Hepatocyte (in vitro differentiated cells): Measurements from ENCODE around the gene C9. TPM values are rescaled to one million over a fixed set of nuclear protein-coding genes. Genes with fewer than 3 reads are reported as not detected.
"Not testable (repeated sequence)": the region's sequence is repeated elsewhere in the genome, so short reads cannot be mapped to it uniquely, and the experiment has no call there.

Source experiments
- DNase-seq: peaks from one replicate; pipeline ENCODE4 v3.0.0-alpha.2; 2016; ENCODE audit warnings: low spot score
- H2AFZ ChIP-seq: fragments of 200-600 bp; sonication (generic); 2 replicates; pipeline ENCODE4 v1.6.0; 2016; ENCODE audit warnings: antibody characterized with exemption, mild to moderate bottlenecking
- H3K27ac ChIP-seq: fragments of 200-600 bp; sonication (generic); 2 replicates; pipeline ENCODE4 v1.5.1; 2016; ENCODE audit warnings: mild to moderate bottlenecking
- H3K27me3 ChIP-seq: fragments of 200-600 bp; sonication (generic); 2 replicates; pipeline ENCODE4 v1.6.1; 2016
- H3K36me3 ChIP-seq: fragments of 200-600 bp; sonication (generic); replicated peaks from 2 replicates; pipeline ENCODE4 v1.5.1; 2016; ENCODE audit warnings: low read depth; ENCODE audit not compliant: insufficient read depth
- H3K4me1 ChIP-seq: fragments of 200-600 bp; sonication (generic); 2 replicates; pipeline ENCODE4 v1.5.1; 2016; ENCODE audit warnings: mild to moderate bottlenecking, moderate library complexity; ENCODE audit not compliant: insufficient read depth
- H3K4me2 ChIP-seq: fragments of 200-600 bp; sonication (generic); 2 replicates; pipeline ENCODE4 v1.6.0; 2016
- H3K4me3 ChIP-seq: fragments of 200-600 bp; sonication (generic); 2 replicates; pipeline ENCODE4 v1.5.1; 2016; ENCODE audit warnings: mild to moderate bottlenecking
- H3K79me2 ChIP-seq: fragments of 200-600 bp; sonication (generic); 2 replicates; pipeline ENCODE4 v1.6.0; 2017; ENCODE audit warnings: mild to moderate bottlenecking
- H3K9me2 ChIP-seq: fragments of 200-600 bp; sonication (generic); replicated peaks from 2 replicates; pipeline ENCODE4 v1.6.0; 2017; ENCODE audit warnings: mild to moderate bottlenecking; ENCODE audit not compliant: insufficient read depth
- H3K9me3 ChIP-seq: fragments of 200-600 bp; sonication (generic); 2 replicates; pipeline ENCODE4 v1.5.1; 2016; ENCODE audit warnings: low read depth, mild to moderate bottlenecking
- H4K20me1 ChIP-seq: fragments of 200-600 bp; sonication (generic); 2 replicates; pipeline ENCODE4 v1.6.0; 2016; ENCODE audit warnings: mild to moderate bottlenecking; ENCODE audit not compliant: insufficient read depth, poor library complexity, severe bottlenecking
- EZH2 ChIP-seq: fragments of 200-600 bp; sonication (generic); IDR thresholded peaks from 2 replicates; pipeline ENCODE4 v1.6.1; 2016; ENCODE audit warnings: antibody characterized with exemption, mild to moderate bottlenecking, borderline replicate concordance
- EZH2phosphoT487 ChIP-seq: fragments of 200-600 bp; sonication (generic); IDR thresholded peaks from one replicate; pipeline ENCODE4 v1.6.1; 2018; ENCODE audit warnings: antibody characterized with exemption, mild to moderate bottlenecking, low read depth, moderate library complexity; ENCODE audit not compliant: unreplicated experiment, severe bottlenecking
- WGBS: methylation state at CpG from one replicate; pipeline ENCODE4 v1.1.6; 2016; ENCODE audit warnings: low lambda C conversion rate; ENCODE audit errors: missing lambda C conversion rate; 5-methylcytosine and 5-hydroxymethylcytosine counted together
- polyA plus RNA-seq: library from polyadenylated mRNA; unstranded; fragments of >200 nt; fragmentation: Nextera tagmentation; extraction: Ambion mirVana; gene quantifications from 2 replicates; pipeline ENCODE4 v1.2.1, GENCODE V29; 2016
- total RNA-seq: library from RNA; depleted of rRNA; stranded (reverse); fragments of >200 nt; gene quantifications from 2 replicates; pipeline ENCODE4 v1.2.3, GENCODE V29; 2014
- TF ChIP-seq, protein P1 (sequence below): fragments of 200-600 bp; sonication (generic); IDR thresholded peaks from 2 replicates; pipeline ENCODE4 v1.5.1; 2016; ENCODE audit warnings: antibody characterized with exemption, mild to moderate bottlenecking; ENCODE audit not compliant: poor library complexity

C9 gene
- total and polyA plus RNA-seq, 2 experiments from 2014 or later = 0.47 to 0.79 TPM

DNA sequence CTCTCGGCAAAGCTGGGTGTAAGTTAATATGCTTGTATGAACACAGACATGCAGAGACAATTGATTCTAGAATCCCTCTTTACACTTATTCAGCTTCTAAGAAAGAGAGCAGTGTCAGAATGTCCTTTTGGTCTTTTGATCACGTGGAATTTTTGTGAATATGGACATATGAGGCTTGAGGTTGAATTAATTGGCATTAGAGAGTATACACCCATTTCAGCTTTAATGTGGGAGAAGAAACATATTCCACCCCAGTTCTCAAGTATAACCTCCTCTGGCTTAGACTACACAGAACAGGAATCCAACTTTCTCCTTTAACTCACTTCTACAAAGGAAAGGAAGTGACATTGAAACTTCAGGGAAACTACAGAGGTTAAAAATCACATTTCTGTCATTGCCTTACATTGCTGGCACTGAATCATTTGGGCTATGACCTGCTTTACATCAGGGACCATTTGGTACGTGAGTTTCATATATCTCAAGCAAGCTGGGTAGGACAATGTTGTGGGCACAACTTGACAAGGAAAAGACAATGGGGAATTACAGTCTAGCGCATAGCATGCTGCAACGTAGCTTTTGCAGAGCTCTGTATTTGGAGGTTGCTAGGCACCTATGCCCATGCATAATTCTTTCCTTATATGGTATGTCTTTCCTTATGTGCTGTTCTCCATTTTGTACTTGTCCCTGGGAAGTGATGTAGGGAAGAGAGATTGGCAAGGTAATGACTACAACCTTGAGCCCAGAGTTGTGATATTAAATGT is 41.0 kb upstream of the C9 start:
- H3K9me2 ChIP-seq = no peaks in the 10 kb centered on the region
- no peak overlapping the region for H3K4me2 ChIP-seq
- H3K79me2 ChIP-seq = peaks cover 76% of the 10 kb centered on the region
- no peaks in the 10 kb centered on the region for H4K20me1 ChIP-seq
- TF ChIP-seq EZH2 (no peak), EZH2phosphoT487 (no peak)
- TF ChIP-seq, protein P1, sequence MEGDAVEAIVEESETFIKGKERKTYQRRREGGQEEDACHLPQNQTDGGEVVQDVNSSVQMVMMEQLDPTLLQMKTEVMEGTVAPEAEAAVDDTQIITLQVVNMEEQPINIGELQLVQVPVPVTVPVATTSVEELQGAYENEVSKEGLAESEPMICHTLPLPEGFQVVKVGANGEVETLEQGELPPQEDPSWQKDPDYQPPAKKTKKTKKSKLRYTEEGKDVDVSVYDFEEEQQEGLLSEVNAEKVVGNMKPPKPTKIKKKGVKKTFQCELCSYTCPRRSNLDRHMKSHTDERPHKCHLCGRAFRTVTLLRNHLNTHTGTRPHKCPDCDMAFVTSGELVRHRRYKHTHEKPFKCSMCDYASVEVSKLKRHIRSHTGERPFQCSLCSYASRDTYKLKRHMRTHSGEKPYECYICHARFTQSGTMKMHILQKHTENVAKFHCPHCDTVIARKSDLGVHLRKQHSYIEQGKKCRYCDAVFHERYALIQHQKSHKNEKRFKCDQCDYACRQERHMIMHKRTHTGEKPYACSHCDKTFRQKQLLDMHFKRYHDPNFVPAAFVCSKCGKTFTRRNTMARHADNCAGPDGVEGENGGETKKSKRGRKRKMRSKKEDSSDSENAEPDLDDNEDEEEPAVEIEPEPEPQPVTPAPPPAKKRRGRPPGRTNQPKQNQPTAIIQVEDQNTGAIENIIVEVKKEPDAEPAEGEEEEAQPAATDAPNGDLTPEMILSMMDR = no peak
- H3K36me3 ChIP-seq = no peaks in the 10 kb centered on the region
- no peaks in the 10 kb centered on the region for H3K9me3 ChIP-seq
- 72% methylated on average over 5 of the region's 5 CpGs for WGBS
- H3K27ac ChIP-seq = no peak overlapping the region
- DNase-seq = no peak
- peaks cover 21% of the 10 kb centered on the region for H3K4me1 ChIP-seq
- no peak overlapping the region for H3K4me3 ChIP-seq
- no peaks in the 10 kb centered on the region for H3K27me3 ChIP-seq
- H2AFZ ChIP-seq = no peak overlapping the region

DNA sequence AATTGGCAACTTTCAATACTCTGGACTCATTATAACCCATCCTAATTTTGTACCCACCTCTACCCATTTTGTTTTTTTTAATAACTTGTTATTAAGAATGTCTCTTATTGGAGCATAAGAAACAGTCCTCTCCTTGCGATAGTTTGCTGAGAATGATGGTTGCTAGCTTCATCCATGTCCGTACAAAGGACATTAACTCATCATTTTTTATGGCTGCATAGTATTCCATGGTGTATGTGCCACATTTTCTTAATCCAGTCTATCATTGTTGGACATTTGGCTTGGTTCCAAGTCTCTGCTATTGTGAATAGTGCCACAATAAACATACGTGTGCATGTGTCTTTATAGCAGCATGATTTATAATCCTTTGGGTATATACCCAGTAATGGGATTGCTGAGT is 39.5 kb upstream of the C9 start:
- 98% methylated on average over 3 of the region's 3 CpGs for WGBS
- DNase-seq, H3K4me2 ChIP-seq, H3K36me3 ChIP-seq, H3K27me3 ChIP-seq, H3K27ac ChIP-seq, H3K9me2 ChIP-seq, H3K4me3 ChIP-seq, H3K9me3 ChIP-seq, H2AFZ ChIP-seq, H4K20me1 ChIP-seq: not testable (repeated sequence)
- Histone ChIP-seq H3K4me1 (peaks cover 25% of the 10 kb centered on the region), H3K79me2 (peaks cover 64% of the 10 kb centered on the region)

DNA sequence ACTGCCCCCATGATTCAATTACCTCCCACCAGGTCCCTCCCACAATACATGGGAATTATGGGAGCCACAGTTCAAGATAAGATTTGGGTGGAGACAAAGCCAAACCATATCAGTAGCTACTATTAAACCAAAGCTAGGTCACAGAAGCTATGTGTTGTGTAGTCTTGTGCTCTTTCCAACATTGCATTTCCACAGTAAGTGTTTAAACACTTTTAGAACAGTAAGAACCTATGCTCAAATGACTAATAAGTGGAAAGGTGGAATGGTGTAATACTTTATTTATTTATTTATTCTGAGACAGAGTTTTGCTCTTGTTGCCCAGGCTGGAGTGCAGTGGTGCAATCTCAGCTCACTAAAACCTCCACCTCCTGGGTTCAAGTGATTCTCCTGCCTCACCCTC is 37.8 kb upstream of the C9 start:
- peak overlapping the region; percentile 96 for H3K27ac ChIP-seq
- peaks cover 65% of the 10 kb centered on the region for H3K79me2 ChIP-seq
- not testable (repeated sequence) for H3K27me3 ChIP-seq, H3K36me3 ChIP-seq, H3K9me3 ChIP-seq, DNase-seq, H2AFZ ChIP-seq, H3K9me2 ChIP-seq, H4K20me1 ChIP-seq, H3K4me3 ChIP-seq
- peaks cover 33% of the 10 kb centered on the region for H3K4me1 ChIP-seq
- peak overlapping the region; percentile 65 for H3K4me2 ChIP-seq

DNA sequence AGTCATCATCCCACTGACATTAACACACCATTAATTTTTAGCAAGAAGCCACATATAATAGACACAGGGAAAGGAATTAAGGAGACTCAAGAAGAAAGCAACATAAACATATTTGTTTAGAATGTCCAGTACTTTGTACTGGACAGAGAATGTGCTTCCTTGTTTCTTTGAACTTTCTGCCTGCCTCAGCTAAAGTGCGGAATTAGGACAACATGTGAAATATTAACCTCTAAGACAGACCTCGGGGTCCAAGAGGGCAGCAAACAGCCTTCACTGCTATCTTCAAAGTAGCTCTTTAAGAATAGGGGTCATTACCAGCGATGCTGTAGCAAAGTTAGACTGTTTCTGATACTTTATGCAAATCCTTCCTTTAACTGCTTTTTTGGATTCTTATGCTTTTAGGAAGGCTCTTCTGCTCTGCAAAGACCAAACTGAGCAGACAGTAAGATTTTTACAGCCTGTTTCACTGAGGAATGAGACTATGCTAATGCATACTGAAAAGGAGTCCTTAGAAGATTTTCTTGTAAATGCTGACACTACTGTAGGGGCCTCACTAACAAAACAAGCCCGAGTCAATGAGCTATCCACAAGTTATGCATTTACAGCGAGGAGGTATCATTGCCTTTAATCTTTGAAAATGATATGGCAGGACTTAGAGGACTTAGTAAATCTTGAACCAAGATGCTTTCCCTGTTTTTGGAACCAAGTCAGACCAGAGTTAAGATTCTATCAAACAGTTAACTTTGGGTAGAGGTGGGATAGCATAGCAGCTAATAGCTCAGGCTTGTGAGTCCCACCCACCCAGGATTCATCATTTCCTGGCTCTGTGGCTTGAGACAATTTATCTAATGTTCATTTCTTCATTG is 36.7 kb upstream of the C9 start:
- peaks cover 67% of the 10 kb centered on the region for H3K79me2 ChIP-seq
- no peaks in the 10 kb centered on the region for H3K27me3 ChIP-seq
- H3K36me3 ChIP-seq = no peaks in the 10 kb centered on the region
- H3K9me2 ChIP-seq = no peaks in the 10 kb centered on the region
- H3K9me3 ChIP-seq = no peaks in the 10 kb centered on the region
- H3K27ac ChIP-seq = peak overlapping the region; percentile 96
- TF ChIP-seq, protein P1 = no peak
- TF ChIP-seq EZH2 (no peak), EZH2phosphoT487 (no peak)
- no peaks in the 10 kb centered on the region for H4K20me1 ChIP-seq
- DNase-seq = peak; percentile 60
- H3K4me2 ChIP-seq = peak overlapping the region; percentile 65
- H3K4me3 ChIP-seq = no peak overlapping the region
- no peak overlapping the region for H2AFZ ChIP-seq
- peaks cover 33% of the 10 kb centered on the region for H3K4me1 ChIP-seq
- 8% methylated on average over 5 of the region's 5 CpGs for WGBS
